ACC112 (cell line): ENCODE results near the gene MPP3.

Experiments used
- H2AFZ ChIP-seq: fragments of 200-600 bp; sonication (generic); one replicate; pipeline ENCODE4 v1.6.0; 2017; ENCODE audit warnings: antibody characterized with exemption, low read length; ENCODE audit not compliant: unreplicated experiment
- H3K27ac ChIP-seq: fragments of 200-600 bp; sonication (generic); 2 replicates; pipeline ENCODE4 v1.5.1; 2014; ENCODE audit warnings: low read depth, mild to moderate bottlenecking, antibody characterized with exemption, low read length, moderate library complexity
- H3K27me3 ChIP-seq: fragments of 200-600 bp; sonication (generic); 2 replicates; pipeline ENCODE4 v1.6.1; 2014; ENCODE audit warnings: mild to moderate bottlenecking, antibody characterized with exemption, low read length, moderate library complexity, mixed read lengths; ENCODE audit not compliant: insufficient read depth
- H3K36me3 ChIP-seq: fragments of 200-600 bp; sonication (generic); 2 replicates; pipeline ENCODE4 v1.6.1; 2016; ENCODE audit warnings: mild to moderate bottlenecking, antibody characterized with exemption, low read length, moderate library complexity, mixed read lengths; ENCODE audit not compliant: insufficient read depth
- H3K4me1 ChIP-seq: fragments of 200-600 bp; sonication (generic); one replicate; pipeline ENCODE4 v1.6.1; 2016; ENCODE audit warnings: low read length, mixed read lengths; ENCODE audit not compliant: insufficient read depth, unreplicated experiment, control insufficient read depth
- H3K4me3 ChIP-seq: fragments of 200-600 bp; sonication (generic); 2 replicates; pipeline ENCODE4 v1.5.1; 2014; ENCODE audit warnings: mild to moderate bottlenecking, low read depth, low read length
- H3K79me2 ChIP-seq: fragments of 200-600 bp; sonication (generic); one replicate; pipeline ENCODE4 v1.6.0; 2016; ENCODE audit warnings: low read length; ENCODE audit not compliant: control insufficient read depth, unreplicated experiment, insufficient read depth

Gene MPP3

DNA sequence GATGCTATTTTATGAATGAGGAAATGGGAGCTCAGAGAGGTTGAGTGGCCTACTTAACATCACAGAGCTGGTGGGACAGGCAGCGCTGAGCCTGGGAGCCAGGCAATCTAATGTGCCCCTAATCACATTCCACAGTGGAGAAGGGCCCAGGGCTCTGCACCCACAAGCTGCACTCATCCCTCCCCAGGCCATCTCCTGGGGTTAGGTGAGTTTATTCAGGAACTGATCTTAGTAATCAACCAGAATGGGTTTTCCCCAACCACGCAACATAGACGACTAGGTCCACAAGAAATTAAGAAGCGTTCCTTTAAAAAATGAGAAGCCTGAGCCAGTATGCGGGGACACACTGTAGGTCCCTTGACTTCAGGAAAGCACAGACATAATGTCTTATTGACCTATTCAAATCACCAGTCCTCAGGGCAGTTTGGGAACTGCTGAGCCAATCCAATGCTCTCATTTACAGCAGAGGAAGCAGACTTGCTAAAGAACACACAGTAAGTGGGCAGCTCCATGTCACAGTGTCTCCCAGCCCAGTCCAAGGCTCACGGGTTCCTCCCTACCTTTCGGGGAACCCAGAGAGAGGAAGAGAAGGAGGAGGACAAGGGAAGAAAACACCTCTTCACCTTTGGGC is 2.3 kb downstream of the MPP3 start:
- Histone ChIP-seq H3K36me3 (no peaks in the 10 kb centered on the region), H3K27me3 (no peaks in the 10 kb centered on the region)

GRCh38 chr17:43829738-43830137 is 3.2 kb downstream of the MPP3 start:
- Histone ChIP-seq H3K27ac (no peak overlapping the region), H3K27me3 (no peaks in the 10 kb centered on the region), H2AFZ (no peak overlapping the region), H3K36me3 (0 out of 2 replicates have a peak, but pooled peaks cover 2% of the 10 kb centered on the region), H3K4me3 (no peak overlapping the region), H3K79me2 (peaks cover 4% of the 10 kb centered on the region), H3K4me1 (peaks cover 7% of the 10 kb centered on the region)

More for the DNA sequence above, 2.3 kb downstream of the MPP3 start:
- Histone ChIP-seq H3K4me1 (peaks cover 7% of the 10 kb centered on the region), H3K27ac (no peak overlapping the region), H3K4me3 (no peak overlapping the region), H3K79me2 (peaks cover 4% of the 10 kb centered on the region), H2AFZ (no peak overlapping the region)

DNA sequence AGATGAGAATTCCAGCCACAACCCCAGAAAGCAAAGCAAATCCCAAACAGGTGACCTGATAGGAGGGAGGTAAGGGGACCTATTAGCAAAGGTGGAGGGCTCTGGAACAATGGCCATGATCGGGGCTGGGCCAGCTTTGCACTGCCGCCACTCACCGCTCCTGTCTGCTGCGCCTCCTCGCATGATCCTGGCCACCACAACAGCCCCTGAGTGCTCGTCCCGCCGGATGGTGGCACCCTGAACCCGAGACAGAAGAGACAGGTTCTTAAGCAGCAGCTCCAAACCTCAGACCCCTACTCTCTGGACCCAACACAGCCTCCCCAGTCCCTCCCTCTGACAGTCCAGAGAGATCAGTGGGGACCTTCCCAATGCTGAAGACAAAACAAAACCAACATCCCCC is 5.3 kb downstream of the MPP3 start:
- H3K36me3 ChIP-seq, result 0 out of 2 replicates have a peak, but pooled peaks cover 2% of the 10 kb centered on the region
- no peak overlapping the region for H2AFZ ChIP-seq
- no peaks in the 10 kb centered on the region for H3K27me3 ChIP-seq
- H3K4me1 ChIP-seq, result peaks cover 7% of the 10 kb centered on the region
- H3K79me2 ChIP-seq, result peaks cover 4% of the 10 kb centered on the region
- H3K4me3 ChIP-seq, result no peak overlapping the region
- no peak overlapping the region for H3K27ac ChIP-seq

DNA sequence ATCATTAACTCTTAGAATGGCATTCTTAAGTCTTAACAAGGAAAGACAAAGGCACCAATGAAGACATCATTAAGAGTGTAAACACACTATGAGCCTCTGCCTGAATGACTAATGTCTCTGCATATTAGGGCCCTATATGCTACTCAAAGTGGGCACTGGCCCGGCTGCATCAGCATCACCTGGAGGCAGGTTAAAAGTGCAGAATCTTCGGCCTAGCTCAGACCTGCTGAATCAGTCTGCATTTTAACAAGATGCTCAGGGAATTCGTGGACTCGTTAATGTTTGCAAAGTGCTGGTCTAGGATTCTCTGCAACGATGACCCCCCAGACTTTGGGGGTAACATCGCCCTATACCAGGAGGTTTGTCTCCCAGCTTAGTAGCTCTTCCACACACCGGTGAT is 6.7 kb downstream of the MPP3 start:
- Histone ChIP-seq H3K79me2 (no peaks in the 10 kb centered on the region), H3K4me1 (no peaks in the 10 kb centered on the region), H3K27me3 (no peaks in the 10 kb centered on the region), H3K27ac (no peak overlapping the region), H2AFZ (no peak overlapping the region), H3K36me3 (0 out of 2 replicates have a peak, but pooled peaks cover 2% of the 10 kb centered on the region), H3K4me3 (no peak overlapping the region)

GRCh38 chr17:43825567-43825966 is 7.4 kb downstream of the MPP3 start:
- H3K4me1 ChIP-seq, result no peaks in the 10 kb centered on the region
- H3K4me3 ChIP-seq, result no peak overlapping the region
- no peak overlapping the region for H3K27ac ChIP-seq
- no peaks in the 10 kb centered on the region for H3K27me3 ChIP-seq
- H3K79me2 ChIP-seq, result no peaks in the 10 kb centered on the region
- 0 out of 2 replicates have a peak, but pooled peaks cover 2% of the 10 kb centered on the region for H3K36me3 ChIP-seq
- no peak overlapping the region for H2AFZ ChIP-seq

- Histone ChIP-seq H3K27me3 (no peaks in the 10 kb centered on the region), H3K4me1 (no peaks in the 10 kb centered on the region), H3K27ac (no peak overlapping the region), H3K79me2 (no peaks in the 10 kb centered on the region), H3K4me3 (no peak overlapping the region), H2AFZ (no peak overlapping the region), H3K36me3 (0 out of 2 replicates have a peak, but pooled peaks cover 2% of the 10 kb centered on the region)
Measured at GRCh38 chr17:43823350-43824084, 9.4 kb downstream of the MPP3 start.

- H3K36me3 ChIP-seq, result 0 out of 2 replicates have a peak, but pooled peaks cover 2% of the 10 kb centered on the region
- no peaks in the 10 kb centered on the region for H3K27me3 ChIP-seq
- H3K4me3 ChIP-seq, result no peak overlapping the region
- no peak overlapping the region for H3K27ac ChIP-seq
- H3K4me1 ChIP-seq, result no peaks in the 10 kb centered on the region
- H2AFZ ChIP-seq, result no peak overlapping the region
- H3K79me2 ChIP-seq, result no peaks in the 10 kb centered on the region
Measured at GRCh38 chr17:43822570-43823190, 10.3 kb downstream of the MPP3 start.

DNA sequence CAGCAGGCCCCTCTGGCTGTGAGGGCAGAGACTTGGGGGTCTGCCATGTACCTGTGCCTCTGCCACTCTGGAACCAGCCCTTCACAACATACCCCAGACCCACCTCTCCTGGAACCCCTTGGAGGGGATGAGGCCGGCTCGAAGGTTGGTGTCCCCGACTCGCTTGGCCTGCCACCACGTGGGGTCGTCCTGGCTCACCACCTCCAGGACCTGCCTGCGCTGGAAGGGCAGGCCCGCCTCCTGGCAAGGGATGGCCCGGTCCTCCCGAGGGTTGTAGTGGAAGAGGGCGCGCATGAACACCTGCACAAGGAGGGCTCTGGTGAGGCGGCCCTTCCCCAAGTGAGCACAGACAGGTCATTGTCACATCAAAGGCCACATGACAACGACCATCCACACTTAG is 12.2 kb downstream of the MPP3 start:
- H3K4me3 ChIP-seq, result no peak overlapping the region
- H3K27me3 ChIP-seq, result no peaks in the 10 kb centered on the region
- 0 out of 2 replicates have a peak, but pooled peaks cover 2% of the 10 kb centered on the region for H3K36me3 ChIP-seq
- H3K4me1 ChIP-seq, result no peaks in the 10 kb centered on the region
- no peaks in the 10 kb centered on the region for H3K79me2 ChIP-seq
- no peak overlapping the region for H3K27ac ChIP-seq
- H2AFZ ChIP-seq, result no peak overlapping the region

- no peaks in the 10 kb centered on the region for H3K79me2 ChIP-seq
Measured at GRCh38 chr17:43818966-43819365, 14.0 kb downstream of the MPP3 start.

GRCh38 chr17:43817826-43818225 is 15.1 kb downstream of the MPP3 start:
- no peak overlapping the region for H2AFZ ChIP-seq
- peaks cover 17% of the 10 kb centered on the region for H3K4me1 ChIP-seq
- no peaks in the 10 kb centered on the region for H3K27me3 ChIP-seq
- H3K79me2 ChIP-seq, result no peaks in the 10 kb centered on the region
- no peak overlapping the region for H3K4me3 ChIP-seq
- H3K36me3 ChIP-seq, result peaks cover 12% of the 10 kb centered on the region; the same call in 1 of the 2 replicates
- no peak overlapping the region for H3K27ac ChIP-seq

More at GRCh38 chr17:43818966-43819365, 14.0 kb downstream of the MPP3 start:
- Histone ChIP-seq H3K36me3 (peaks cover 5% of the 10 kb centered on the region; the same call in 1 of the 2 replicates), H3K27ac (no peak overlapping the region), H3K4me3 (no peak overlapping the region), H2AFZ (no peak overlapping the region), H3K27me3 (no peaks in the 10 kb centered on the region), H3K4me1 (peaks cover 12% of the 10 kb centered on the region)
